ENCODE results near the gene ANAPC10.

DNA sequence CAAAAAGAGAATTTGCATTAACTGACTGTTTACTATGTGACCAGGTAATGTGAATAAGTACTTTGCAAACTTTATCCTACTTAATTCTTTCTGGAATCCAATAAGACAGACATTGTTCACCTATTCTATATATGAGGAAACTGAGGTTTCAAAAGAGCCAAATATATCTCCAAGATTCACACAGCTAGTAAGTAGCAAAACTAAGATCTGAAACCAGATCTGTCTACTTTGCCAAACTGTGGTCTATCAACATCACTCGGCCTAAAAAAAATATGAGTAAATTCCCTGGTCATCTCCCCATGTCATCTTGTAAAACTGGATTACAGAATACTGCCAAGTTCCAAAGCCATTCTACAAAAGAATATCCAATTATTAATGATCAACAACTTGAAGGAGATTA lies 52.8 kb downstream of the ANAPC10 start:
- TF ChIP-seq EZH2phosphoT487 (IDR thresholded peaks at IDR 0.05; ENCODE audit: low read length) (no peak), EZH2 (optimal IDR thresholded peaks at IDR 0.05; ENCODE audit: low read depth, low read length) (no peak)
- TF ChIP-seq, protein P1, sequence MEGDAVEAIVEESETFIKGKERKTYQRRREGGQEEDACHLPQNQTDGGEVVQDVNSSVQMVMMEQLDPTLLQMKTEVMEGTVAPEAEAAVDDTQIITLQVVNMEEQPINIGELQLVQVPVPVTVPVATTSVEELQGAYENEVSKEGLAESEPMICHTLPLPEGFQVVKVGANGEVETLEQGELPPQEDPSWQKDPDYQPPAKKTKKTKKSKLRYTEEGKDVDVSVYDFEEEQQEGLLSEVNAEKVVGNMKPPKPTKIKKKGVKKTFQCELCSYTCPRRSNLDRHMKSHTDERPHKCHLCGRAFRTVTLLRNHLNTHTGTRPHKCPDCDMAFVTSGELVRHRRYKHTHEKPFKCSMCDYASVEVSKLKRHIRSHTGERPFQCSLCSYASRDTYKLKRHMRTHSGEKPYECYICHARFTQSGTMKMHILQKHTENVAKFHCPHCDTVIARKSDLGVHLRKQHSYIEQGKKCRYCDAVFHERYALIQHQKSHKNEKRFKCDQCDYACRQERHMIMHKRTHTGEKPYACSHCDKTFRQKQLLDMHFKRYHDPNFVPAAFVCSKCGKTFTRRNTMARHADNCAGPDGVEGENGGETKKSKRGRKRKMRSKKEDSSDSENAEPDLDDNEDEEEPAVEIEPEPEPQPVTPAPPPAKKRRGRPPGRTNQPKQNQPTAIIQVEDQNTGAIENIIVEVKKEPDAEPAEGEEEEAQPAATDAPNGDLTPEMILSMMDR (IDR thresholded peaks at IDR 0.05; ENCODE audit: low read length): no peak
